Tibial artery (tissue), 4 donors: ENCODE data around the gene PHF23.

Experiments used
- DNase-seq, 2 donors: peaks; one replicate each; pipeline ENCODE4 v3.0.0-alpha.2; 2019
- H3K27ac ChIP-seq, 2 donors: fragments of 200-600 bp; sonication (generic) in 1 of 2; 1 replicate in 1 of 2; 2 replicates in 1 of 2; pipeline ENCODE4 v1.5.1; 2018 to 2019; ENCODE audit warnings: mild to moderate bottlenecking in 1 of 2
- H3K27me3 ChIP-seq, 2 donors: fragments of 200-600 bp; sonication (generic) in 1 of 2; one replicate each; pipeline versions ENCODE4 v1.5.1 to v1.6.0; 2016 to 2019
- H3K36me3 ChIP-seq, 3 donors: fragments of 200-600 bp; sonication (generic) in 2 of 3; one replicate each; pipeline ENCODE4 v1.5.1; 2016 to 2019; ENCODE audit warnings: mild to moderate bottlenecking in 2 of 3
- H3K4me1 ChIP-seq, 4 donors: fragments of 200-600 bp; sonication (generic) in 2 of 4; 1 replicate in 3 of 4; 2 replicates in 1 of 4; pipeline ENCODE4 v1.5.1; 2016 to 2019
- H3K4me3 ChIP-seq, 2 donors: fragments of 200-600 bp; sonication (generic) in 1 of 2; 1 replicate in 1 of 2; 2 replicates in 1 of 2; pipeline ENCODE4 v1.5.1; 2018 to 2019; ENCODE audit warnings: mild to moderate bottlenecking in 2 of 2
- H3K9me3 ChIP-seq, 3 donors: fragments of 200-600 bp; sonication (generic) in 1 of 3; one replicate each; pipeline ENCODE4 v1.5.1; 2016 to 2019
- intact Hi-C: fragments of 100-400 bp; cut with DNase I; formaldehyde crosslinking; loops from one replicate; pipeline ENCODE4 v1.15.0; 2023; ENCODE audit warnings: low total_unique reads
- TF ChIP-seq, protein P1 (sequence below), 2 experiments: fragments of 200-600 bp in 1 of 2; fragments of 450-650 bp in 1 of 2; IDR thresholded peaks; one replicate each; pipeline ENCODE4 v1.5.1; 2017 to 2019; ENCODE audit warnings: antibody characterized with exemption in 2 of 2, mild to moderate bottlenecking in 1 of 2, moderate library complexity in 1 of 2

PHF23 gene

DNA sequence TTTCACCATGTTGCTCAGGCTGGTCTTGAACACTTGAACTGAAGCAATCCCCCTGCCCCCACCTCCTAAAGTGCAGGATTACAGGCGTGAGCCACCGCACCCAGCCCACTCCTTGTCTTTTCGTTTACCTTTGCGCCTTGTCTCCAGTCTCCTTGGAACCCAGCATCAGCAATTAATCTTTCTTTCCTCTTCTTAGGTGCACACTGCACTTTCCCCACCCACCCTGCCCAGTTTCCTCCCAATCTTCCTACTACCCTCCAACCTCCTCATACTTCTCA is 24.5 kb upstream of the PHF23 start:
- Histone ChIP-seq H3K36me3 (peaks cover 2 to 16% (median 11%) of the 10 kb centered on the region in 3 donors), H3K9me3 (no peaks in the 10 kb centered on the region), H3K4me3 (no peak overlapping the region), H3K27ac (no peak overlapping the region), H3K27me3 (peaks cover 6 to 74% of the 10 kb centered on the region in 2 donors), H3K4me1 (peaks cover 0 to 38% (median 21%) of the 10 kb centered on the region in 4 donors)
- TF ChIP-seq, protein P1, sequence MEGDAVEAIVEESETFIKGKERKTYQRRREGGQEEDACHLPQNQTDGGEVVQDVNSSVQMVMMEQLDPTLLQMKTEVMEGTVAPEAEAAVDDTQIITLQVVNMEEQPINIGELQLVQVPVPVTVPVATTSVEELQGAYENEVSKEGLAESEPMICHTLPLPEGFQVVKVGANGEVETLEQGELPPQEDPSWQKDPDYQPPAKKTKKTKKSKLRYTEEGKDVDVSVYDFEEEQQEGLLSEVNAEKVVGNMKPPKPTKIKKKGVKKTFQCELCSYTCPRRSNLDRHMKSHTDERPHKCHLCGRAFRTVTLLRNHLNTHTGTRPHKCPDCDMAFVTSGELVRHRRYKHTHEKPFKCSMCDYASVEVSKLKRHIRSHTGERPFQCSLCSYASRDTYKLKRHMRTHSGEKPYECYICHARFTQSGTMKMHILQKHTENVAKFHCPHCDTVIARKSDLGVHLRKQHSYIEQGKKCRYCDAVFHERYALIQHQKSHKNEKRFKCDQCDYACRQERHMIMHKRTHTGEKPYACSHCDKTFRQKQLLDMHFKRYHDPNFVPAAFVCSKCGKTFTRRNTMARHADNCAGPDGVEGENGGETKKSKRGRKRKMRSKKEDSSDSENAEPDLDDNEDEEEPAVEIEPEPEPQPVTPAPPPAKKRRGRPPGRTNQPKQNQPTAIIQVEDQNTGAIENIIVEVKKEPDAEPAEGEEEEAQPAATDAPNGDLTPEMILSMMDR (IDR thresholded peaks at IDR 0.05): no peak
- DNase-seq: no peak
- intact Hi-C loops: loop anchor here (5.0 kb wide), 1 partner anchor 39 kb away; no protein-coding TSS in a partner anchor

DNA sequence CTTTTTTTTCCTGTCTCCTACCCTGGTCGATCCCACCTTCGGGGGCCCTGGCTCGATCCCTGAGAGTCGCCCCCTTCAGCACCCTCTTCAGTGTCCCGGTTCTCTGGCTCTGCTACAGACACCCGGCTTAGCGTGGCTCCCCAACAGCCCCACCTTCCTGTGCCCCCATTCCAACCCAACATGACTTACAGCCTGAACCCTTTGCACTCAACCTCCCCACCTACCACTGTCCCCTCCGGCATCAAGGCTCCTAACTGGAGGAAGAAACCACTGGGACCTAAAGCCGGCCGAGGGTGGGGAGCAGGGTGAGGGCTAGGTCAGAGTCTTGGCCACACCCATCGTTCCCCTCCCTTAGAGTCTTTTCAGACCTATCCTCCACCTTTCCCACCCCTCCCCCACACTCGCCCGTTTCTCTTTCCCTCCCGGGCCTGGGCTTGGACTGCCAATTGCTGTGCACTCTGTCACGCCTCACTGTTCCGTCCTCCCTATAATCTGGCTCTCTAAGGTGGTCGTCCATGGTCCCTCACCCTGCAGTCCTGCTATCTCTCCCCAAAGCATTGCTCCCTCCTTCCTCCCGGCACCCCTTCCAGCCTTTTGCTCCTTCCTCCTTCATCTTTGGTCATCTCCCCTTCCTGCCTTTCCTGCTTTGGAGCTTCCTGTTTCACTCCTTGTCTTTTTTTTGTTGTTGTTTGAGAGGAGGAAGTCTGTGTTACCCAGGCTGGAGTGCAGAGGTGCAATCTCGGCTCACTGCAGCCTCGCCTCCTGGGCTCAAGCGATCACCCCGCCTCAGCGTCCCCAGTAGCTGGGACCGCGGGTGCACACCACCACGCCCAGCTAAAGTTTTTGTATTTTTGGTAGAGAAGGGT is 23.9 kb upstream of the PHF23 start:
- H3K27me3 ChIP-seq: peaks cover 6 to 69% of the 10 kb centered on the region in 2 donors
- intact Hi-C loops: loop anchor here (5.0 kb wide), 1 partner anchor 39 kb away; no protein-coding TSS in a partner anchor
- H3K36me3 ChIP-seq: peaks cover 6 to 21% (median 17%) of the 10 kb centered on the region in 3 donors
- H3K4me3 ChIP-seq: no peak overlapping the region
- H3K9me3 ChIP-seq: no peaks in the 10 kb centered on the region
- no peak for DNase-seq
- H3K27ac ChIP-seq: no peak overlapping the region
- TF ChIP-seq, protein P1 (IDR thresholded peaks at IDR 0.05): no peak
- H3K4me1 ChIP-seq: peaks cover 0 to 38% (median 21%) of the 10 kb centered on the region in 4 donors

DNA sequence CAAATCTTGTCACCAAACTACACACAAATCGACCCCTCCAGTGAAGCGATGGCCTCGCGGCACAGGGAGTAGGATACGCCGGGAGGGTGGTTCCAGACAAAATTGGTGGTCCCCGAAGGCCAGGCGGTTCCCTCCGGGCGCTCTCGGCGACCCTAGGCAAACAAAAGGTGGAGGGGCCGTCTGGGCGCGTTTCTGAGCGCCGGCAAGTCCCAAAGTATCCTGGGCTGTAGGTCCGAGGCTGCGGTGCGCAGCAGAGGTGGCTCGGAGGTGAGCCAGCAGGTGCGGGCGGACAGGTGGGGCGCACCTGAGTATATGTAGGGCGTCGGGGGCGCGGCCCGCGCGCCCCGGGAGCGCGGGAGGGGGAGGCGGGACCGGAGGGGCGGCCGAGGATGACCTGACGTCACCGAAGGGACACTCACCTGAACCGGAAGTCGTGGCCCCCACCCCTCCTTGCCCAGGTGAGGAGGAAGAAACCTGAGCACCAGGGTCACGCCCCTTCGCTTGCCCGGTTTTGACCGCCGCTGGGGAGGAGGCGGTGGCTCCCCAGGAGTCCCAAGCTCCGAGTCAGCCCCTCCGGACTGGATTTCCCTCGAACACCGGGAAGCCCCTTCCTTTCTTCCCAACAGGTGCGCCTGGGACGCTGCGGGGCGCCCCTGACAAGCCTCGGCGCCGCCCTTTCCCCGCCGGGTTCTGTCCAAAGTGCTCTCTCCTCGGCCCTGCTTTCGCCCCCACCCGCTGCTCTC is 23.1 kb upstream of the PHF23 start, which contains the start of gene CLDN7:
Gene CLDN7 (minus strand): TSS at position 287 of the 743 bp plus-strand sequence. CDS start 435 bp downstream, outside the sequence.
- Histone ChIP-seq H3K4me3 (peak within 1 kb of the TSS; percentile 32 to 52), H3K27me3 (peaks cover 6 to 65% of the 10 kb centered on the region in 2 donors), H3K27ac (no peak within 1 kb of the TSS), H3K36me3 (peaks cover 9 to 29% (median 23%) of the 10 kb centered on the region in 3 donors), H3K4me1 (peaks cover 0 to 38% (median 21%) of the 10 kb centered on the region in 4 donors), H3K9me3 (no peaks in the 10 kb centered on the region)
- TF ChIP-seq, protein P1 (IDR thresholded peaks at IDR 0.05): no peak
- no peak for DNase-seq
- intact Hi-C loops: loop anchor here (5.0 kb wide), 1 partner anchor 40 kb away; no protein-coding TSS in a partner anchor

DNA sequence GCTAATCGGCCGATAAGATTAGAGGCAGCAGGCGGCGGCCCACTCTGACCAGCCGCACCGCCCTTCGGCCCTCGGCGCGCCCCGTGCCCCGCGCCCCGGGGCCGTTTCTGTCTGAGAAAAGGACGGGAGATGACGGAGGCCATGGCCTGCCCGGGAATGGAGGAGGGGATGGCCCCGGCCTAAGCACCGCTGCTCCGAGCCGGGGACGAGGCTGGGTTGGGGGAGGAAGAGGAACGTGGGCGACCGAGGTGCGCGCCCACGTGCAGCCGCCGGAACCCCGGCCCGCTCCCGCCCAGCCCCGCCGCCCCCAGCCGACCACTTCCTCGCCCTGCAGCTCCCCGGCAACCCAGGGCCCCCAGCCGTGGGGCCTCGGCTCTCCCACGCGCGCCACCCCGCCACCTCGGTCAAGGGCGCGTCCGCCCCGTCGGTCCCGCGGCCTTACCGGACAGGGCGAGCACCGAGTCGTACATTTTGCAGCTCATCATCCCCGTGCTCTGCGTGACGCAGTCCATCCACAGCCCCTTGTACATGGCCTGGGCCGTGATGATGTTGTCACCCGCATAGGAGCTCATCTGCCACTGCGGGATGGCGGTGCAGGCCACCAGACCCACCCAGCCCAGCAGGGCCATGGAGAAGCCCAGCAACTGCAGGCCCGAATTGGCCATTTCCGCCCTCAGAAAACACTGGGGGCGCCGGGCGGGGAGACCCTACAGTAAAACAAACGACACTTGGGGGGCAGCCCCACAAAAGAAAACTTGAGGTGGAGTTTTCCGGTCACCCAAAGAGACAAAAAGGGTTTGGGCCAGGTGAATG is 22.3 kb upstream of the PHF23 start:
- no peak overlapping the region for H3K27ac ChIP-seq
- no peaks in the 10 kb centered on the region for H3K9me3 ChIP-seq
- intact Hi-C loops: loop anchor here (5.0 kb wide), 1 partner anchor 41 kb away; no protein-coding TSS in a partner anchor
- peaks cover 6 to 60% of the 10 kb centered on the region in 2 donors for H3K27me3 ChIP-seq
- TF ChIP-seq, protein P1 (IDR thresholded peaks at IDR 0.05): no peak
- peak overlapping the region; percentile 32 to 52 for H3K4me3 ChIP-seq
- peaks cover 16 to 37% (median 31%) of the 10 kb centered on the region in 3 donors for H3K36me3 ChIP-seq
- H3K4me1 ChIP-seq: peaks cover 0 to 38% (median 21%) of the 10 kb centered on the region in 4 donors
- no peak for DNase-seq
